GM12874 (cell line): ENCODE measurements around the gene FANK1.

Source experiments
- CTCF ChIP-seq: IDR thresholded peaks from 2 replicates; pipeline ENCODE4 v1.5.1; 2011; ENCODE audit warnings: low read depth, mild to moderate bottlenecking, control low read depth, low read length, moderate library complexity; ENCODE audit not compliant: insufficient read depth

The FANK1 gene

GRCh38 chr10:125967533-125967932 is 71.2 kb downstream of the FANK1 start:
- TF ChIP-seq CTCF = no peak

- TF ChIP-seq CTCF = 0 out of 2 replicates have a peak, but pooled peaks have one; percentile 20
Observed at GRCh38 chr10:125976960-125977605, 80.7 kb downstream of the FANK1 start.

GRCh38 chr10:125979976-125980375 is 83.6 kb downstream of the FANK1 start:
- no peak for TF ChIP-seq CTCF

GRCh38 chr10:125980521-125981035 is 84.2 kb downstream of the FANK1 start:
- no peak for TF ChIP-seq CTCF

GRCh38 chr10:125982260-125982948 is 86.0 kb downstream of the FANK1 start:
- TF ChIP-seq CTCF = peak; percentile 44

- no peak for TF ChIP-seq CTCF
Observed at GRCh38 chr10:125983161-125983560, 86.8 kb downstream of the FANK1 start.

GRCh38 chr10:125983656-125984055 is 87.3 kb downstream of the FANK1 start:
- TF ChIP-seq CTCF = no peak
